ENCODE results near the gene AGPAT4.

DNA sequence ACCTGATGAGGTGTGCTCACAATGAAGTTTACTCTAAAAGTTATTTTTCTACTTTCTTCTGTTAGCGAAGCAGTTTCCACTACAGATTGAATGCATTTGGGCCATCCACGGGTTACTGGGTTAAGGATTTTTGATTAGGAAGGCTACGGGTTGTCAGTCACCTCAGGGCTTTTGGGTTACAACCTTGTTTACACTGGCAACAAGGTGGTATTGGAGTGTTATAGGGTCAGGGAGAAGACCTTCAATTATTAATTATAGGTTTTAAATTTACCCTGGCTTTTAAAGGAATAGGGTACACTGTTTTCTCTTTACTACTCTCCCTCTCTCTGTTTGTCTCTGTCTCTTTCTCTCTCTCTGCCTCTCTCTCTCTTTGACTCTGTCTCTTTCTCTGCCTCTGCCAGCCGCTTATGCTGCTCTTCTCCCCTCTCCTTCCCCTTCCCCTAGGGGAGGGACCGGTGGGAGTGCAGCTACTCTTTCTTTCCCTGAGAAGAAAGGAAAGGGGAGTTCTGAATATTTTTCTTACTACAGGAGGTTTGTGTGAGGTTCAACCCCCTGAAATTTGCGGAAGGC lies 40.2 kb upstream of the AGPAT4 start:
- TF ChIP-seq, protein P1, sequence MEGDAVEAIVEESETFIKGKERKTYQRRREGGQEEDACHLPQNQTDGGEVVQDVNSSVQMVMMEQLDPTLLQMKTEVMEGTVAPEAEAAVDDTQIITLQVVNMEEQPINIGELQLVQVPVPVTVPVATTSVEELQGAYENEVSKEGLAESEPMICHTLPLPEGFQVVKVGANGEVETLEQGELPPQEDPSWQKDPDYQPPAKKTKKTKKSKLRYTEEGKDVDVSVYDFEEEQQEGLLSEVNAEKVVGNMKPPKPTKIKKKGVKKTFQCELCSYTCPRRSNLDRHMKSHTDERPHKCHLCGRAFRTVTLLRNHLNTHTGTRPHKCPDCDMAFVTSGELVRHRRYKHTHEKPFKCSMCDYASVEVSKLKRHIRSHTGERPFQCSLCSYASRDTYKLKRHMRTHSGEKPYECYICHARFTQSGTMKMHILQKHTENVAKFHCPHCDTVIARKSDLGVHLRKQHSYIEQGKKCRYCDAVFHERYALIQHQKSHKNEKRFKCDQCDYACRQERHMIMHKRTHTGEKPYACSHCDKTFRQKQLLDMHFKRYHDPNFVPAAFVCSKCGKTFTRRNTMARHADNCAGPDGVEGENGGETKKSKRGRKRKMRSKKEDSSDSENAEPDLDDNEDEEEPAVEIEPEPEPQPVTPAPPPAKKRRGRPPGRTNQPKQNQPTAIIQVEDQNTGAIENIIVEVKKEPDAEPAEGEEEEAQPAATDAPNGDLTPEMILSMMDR (optimal IDR thresholded peaks at IDR 0.05 in 1 of 3, IDR thresholded peaks at IDR 0.05 in 1 of 3, conservative IDR thresholded peaks at IDR 0.05 in 1 of 3; ENCODE audit: extremely low read depth in 1 of 3, insufficient read depth in 2 of 3, low read length in 3 of 3), result no peak
- TF ChIP-seq EZH2 (IDR thresholded peaks at IDR 0.05; ENCODE audit: low read length), result no peak
